ENCODE measurements around the gene GADD45G. TPM values are rescaled to one million over a fixed set of nuclear protein-coding genes. Genes with fewer than 3 reads are reported as not detected.
A peak's percentile ranks its signal among the peaks of the same experiment; 100 is the strongest.

The GADD45G gene
- total and polyA plus RNA-seq, 2 of the 8 experiments (the other 6 are each of a cell fraction or from before 2014, with no cell fraction given), result 7.0 to 11.4 TPM

DNA sequence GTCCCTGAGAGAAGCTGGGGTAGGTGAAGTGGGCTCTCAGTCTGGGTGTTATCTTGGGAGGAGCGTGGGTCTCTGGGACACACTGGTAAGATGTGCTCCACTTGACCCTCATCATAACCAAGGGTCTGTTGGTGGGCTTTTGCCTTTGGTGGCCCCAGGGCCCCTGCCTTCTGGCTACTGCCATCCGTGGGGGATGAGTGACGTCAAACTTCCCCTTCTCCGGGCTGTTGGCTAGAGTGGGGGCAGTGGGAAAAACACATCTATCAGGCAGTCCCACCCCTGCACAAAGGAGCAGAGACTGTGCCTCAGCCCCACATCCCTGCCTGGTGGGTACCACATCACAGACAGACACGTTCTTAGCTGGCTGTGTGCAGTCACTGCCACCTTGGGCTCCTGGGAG, 35.1 kb downstream of the GADD45G start:
- no peak overlapping the region for H2AK5ac ChIP-seq (ENCODE audit: low read depth, low read length)
- no peak overlapping the region for H3K14ac ChIP-seq (ENCODE audit: insufficient read length)
- H2AFZ ChIP-seq (ENCODE audit: low read length), result no peak overlapping the region
- no peak overlapping the region for H3K23ac ChIP-seq (ENCODE audit: insufficient read length)
- 0 out of 2 replicates have a peak overlapping the region, but pooled peaks have one; percentile 62 for H2BK15ac ChIP-seq (ENCODE audit: low read length)
- H2BK20ac ChIP-seq (ENCODE audit: low read length), result no peak overlapping the region
- no peaks in the 10 kb centered on the region for H3K9me3 ChIP-seq (ENCODE audit: insufficient read depth in 2 of 2, low read depth in 1 of 2, low read length in 1 of 2)
- H3K79me1 ChIP-seq (ENCODE audit: low read depth, low read length), result no peaks in the 10 kb centered on the region
- no peak overlapping the region for H3K4ac ChIP-seq (replicated peaks; ENCODE audit: insufficient read length, low read depth, low read length)
- no peaks in the 10 kb centered on the region for H3K23me2 ChIP-seq (ENCODE audit: low read depth, low read length)
- no peak overlapping the region for H3K56ac ChIP-seq (replicated peaks; ENCODE audit: insufficient read length, low read depth, low read length)
- no peak overlapping the region for H3K4me2 ChIP-seq (ENCODE audit: insufficient read depth in 1 of 2, low read depth in 2 of 2, low read length in 2 of 2)
- no peak overlapping the region for H2BK120ac ChIP-seq (replicated peaks; ENCODE audit: low read depth, low read length)
- H4K5ac ChIP-seq (ENCODE audit: insufficient read length, low read depth, low read length), result no peak overlapping the region
- ChIA-PET CTCF (ENCODE audit: partially characterized antibody) (interaction anchor here (1.0 to 1.9 kb wide), 5 partner anchors 18 to 42 kb away, joined by 3 to 9 read pairs (median 3); no protein-coding TSS in a partner anchor), POLR2A (ENCODE audit: partially characterized antibody) (interaction anchor here (0.8 to 2.9 kb wide), 2 partner anchors 31 to 35 kb away, joined by 3 to 10 read pairs; partner anchors contain the start of gene GADD45G)
- H3K9ac ChIP-seq (replicated peaks in 1 of 4; ENCODE audit: extremely low read depth in 1 of 4, low read depth in 3 of 4, low read length in 3 of 4), result no peak overlapping the region
- TF ChIP-seq CHD2 (IDR thresholded peaks at IDR 0.05; ENCODE audit: low read length), result no peak
- no peaks in the 10 kb centered on the region for H3K79me2 ChIP-seq (ENCODE audit: control insufficient read depth in 1 of 2, insufficient read depth in 2 of 2, low read length in 2 of 2)
- no peak for DNase-seq (ENCODE audit: low read depth in 1 of 2, low spot score in 2 of 2)
- peak overlapping the region; percentile 65; the same call in 1 of the 2 replicates for H4K8ac ChIP-seq (ENCODE audit: extremely low read depth, insufficient read depth, low read length)
- no peak for FAIRE-seq
- H3K27ac ChIP-seq (ENCODE audit: low read depth, low read length), result no peak overlapping the region
- no peak overlapping the region for H2BK5ac ChIP-seq (ENCODE audit: low read depth, low read length)
- no peak overlapping the region for H4K91ac ChIP-seq (replicated peaks; ENCODE audit: insufficient read length, low read length)
- peaks cover 0 to 5% (median 0%) of the 10 kb centered on the region in 4 experiments; a peak in 4 of 7 replicates for H3K4me1 ChIP-seq (replicated peaks in 1 of 4; ENCODE audit: control insufficient read depth in 3 of 4, insufficient read depth in 4 of 4, low read length in 3 of 4)
- H3K36me3 ChIP-seq (ENCODE audit: control insufficient read depth in 2 of 4, insufficient read depth in 4 of 4, low read length in 3 of 4), result no peaks in the 10 kb centered on the region
- no peak overlapping the region for H3K18ac ChIP-seq (ENCODE audit: extremely low read depth, low read length)
- no peaks in the 10 kb centered on the region for H4K20me1 ChIP-seq (replicated peaks in 1 of 2; ENCODE audit: control insufficient read depth in 1 of 2, insufficient read depth in 2 of 2, low read length in 2 of 2)
- H3K4me3 ChIP-seq (ENCODE audit: extremely low read depth in 1 of 4, insufficient read depth in 2 of 4, low read depth in 3 of 4, low read length in 4 of 4), result no peak overlapping the region
- 81% methylated on average over 5 of the region's 5 CpGs; no CpG with 5 or more reads in 1 of the 2 experiments for WGBS, 2 experiments (ENCODE audit: extremely low coverage in 1 of 2, insufficient coverage in 1 of 2, insufficient read length in 1 of 2, insufficient replicate concordance in 2 of 2, low coverage in 1 of 2, low lambda C conversion rate in 2 of 2, missing lambda C conversion rate in 1 of 2)
- no peak overlapping the region for H2BK12ac ChIP-seq (ENCODE audit: low read depth, low read length)
- no peaks in the 10 kb centered on the region for H3K27me3 ChIP-seq (replicated peaks in 1 of 4; ENCODE audit: control insufficient read depth in 3 of 4, extremely low read depth in 1 of 4, insufficient read depth in 3 of 4, low read length in 3 of 4)
